ENCODE data around the gene ZNF765.
"Not testable (repeated sequence)": the region's sequence is repeated elsewhere in the genome, so short reads cannot be mapped to it uniquely, and the experiment has no call there.

ZNF765 gene

DNA sequence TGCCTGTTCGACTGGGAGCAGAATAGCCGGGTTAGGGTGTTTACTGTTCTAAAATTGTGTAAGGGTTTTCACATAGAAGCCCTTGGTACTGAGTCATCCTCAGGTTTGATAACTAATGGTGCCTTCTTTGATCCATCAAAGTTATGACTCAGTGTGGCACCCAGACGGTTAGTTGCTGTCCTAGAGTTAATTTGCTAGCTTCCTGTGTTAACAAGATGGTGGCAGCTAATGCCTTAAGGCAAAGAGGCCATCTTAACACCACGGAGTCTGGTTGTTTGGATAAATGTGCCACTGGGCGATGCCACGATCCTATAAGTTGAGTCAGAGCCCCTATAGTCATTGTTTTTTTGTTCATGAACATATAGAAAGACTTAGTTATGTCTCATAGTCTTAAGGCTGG lies 80.5 kb downstream of the ZNF765 start:
- not testable (repeated sequence) for DNase-seq

Measured in hypothalamus (tissue), 51 donors.